ENCODE measurements around the gene CASP9.
A peak's percentile ranks its signal among the peaks of the same experiment; 100 is the strongest.

CASP9 gene

DNA sequence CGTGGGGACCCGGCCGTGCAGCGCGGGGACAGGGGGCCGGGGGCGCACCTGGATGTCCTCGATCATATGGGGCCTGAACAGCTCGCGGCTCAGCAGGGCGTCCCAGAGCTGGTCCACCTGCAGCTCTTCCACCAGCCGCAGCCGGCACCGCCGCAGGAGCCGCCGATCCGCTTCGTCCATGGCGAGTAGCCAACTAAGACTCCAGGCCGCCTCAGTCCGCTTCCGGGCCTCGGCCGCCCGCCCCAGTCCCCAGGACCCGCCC lies at the start of gene CASP9:
CASP9 (minus strand) TSS at position 195 of the 262 bp plus-strand sequence; CDS start at position 180, 15 bp downstream.
- DNase-seq, result no peak
- intact Hi-C loops (cut with DNase I), result loop anchor here (2.0 kb wide), 1 partner anchor 93 kb away; the partner anchor contains the start of gene DDI2

DNA sequence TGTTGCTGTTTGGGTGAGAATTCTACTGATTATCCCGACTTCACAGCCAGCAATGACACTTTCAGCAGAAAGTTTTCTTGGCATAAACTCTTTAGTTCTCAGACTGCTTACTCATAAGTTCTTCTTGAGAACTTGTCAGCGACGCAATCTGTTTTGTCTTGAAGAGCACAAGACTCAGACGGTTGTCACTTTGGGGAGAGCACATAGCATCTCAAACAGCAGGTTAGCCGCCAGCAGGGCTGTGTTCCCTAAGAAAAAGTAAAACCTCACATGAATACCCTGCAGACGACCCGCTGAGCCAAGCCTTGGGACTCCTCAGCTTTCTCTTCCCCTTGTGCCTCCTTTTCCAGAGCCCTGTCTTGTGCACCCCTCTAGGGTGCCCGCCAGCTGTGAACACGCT lies 49.5 kb upstream of the CASP9 start:
- peak in 5 of 42 donors; percentile 5 to 64 (median 27) for DNase-seq
- intact Hi-C loops (cut with DNase I), result no loop called here

DNA sequence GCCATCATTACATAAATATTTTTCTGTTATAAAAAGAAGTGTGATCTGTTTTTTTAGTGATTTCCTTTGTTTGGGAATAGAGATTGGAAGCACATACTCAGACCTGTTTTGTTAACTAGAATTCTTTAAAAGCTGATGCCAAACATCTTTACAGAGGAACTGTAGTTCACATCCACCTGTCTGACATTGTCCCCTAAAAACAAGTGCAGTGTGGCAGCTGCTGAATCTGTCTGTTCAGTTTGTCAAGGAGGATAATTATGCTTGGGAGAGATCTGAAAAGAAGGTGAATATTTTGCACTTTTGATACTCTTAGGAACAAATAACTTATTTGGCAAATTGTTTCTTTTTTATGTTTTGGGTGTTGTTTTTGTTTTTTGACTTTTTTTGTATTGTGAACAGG lies 47.3 kb upstream of the CASP9 start:
- no peak for DNase-seq
- intact Hi-C loops (cut with DNase I), result no loop called here

DNA sequence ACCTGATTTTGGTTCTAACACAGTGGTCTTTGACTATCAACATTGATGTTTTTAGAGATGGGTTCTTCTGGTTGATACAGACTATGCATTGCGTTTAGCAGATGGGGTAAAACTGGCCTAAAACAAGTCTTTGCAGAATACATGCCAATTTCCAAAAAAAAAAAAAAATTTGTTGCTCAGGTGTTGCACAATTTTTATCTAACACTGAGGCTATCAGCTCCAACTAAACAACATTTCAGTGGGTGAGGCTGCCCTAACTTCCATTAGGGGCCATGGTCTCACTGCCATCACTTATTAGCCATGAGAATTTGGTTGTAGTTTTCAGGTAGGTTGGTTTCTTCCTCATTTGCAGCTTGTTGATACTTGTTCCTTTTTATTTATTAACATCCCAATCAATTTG lies 46.8 kb upstream of the CASP9 start:
- intact Hi-C loops (cut with DNase I), result no loop called here

DNA sequence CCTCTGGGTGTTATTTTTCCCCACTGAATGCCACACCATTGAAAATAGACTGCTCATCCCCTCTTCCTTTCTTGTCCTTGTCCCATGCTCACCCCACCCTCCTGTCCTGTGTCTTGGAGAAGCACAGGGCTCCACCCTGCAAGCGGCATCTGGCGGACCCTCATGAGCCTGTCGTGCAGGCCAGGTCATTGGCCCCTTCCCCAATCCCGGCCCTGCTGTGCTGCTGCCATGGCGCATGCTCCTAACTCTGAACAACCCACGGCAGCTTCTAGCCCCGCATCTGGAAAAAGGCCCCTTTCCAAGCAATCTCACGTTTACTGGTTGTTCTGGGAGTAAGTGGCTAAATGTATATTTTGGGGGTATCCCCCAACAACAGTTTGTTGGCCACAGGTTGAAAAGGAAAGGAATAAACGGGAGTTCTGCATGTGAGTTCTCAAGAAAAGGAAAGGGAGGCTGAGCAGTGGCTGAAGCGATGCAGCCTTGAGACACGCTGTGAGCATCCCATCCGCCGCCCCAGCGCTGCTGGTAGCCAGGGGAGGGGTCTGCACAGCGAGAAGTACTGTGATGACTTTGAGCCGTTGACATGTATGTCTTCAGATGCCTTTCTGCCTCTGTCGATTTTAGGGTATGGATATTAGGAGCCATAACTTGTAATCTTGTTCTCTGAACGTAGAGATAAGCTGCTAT lies 44.5 kb upstream of the CASP9 start:
- intact Hi-C loops (cut with DNase I), result no loop called here
- DNase-seq, result no peak

More for the DNA sequence above, 46.8 kb upstream of the CASP9 start:
- DNase-seq, result no peak

DNA sequence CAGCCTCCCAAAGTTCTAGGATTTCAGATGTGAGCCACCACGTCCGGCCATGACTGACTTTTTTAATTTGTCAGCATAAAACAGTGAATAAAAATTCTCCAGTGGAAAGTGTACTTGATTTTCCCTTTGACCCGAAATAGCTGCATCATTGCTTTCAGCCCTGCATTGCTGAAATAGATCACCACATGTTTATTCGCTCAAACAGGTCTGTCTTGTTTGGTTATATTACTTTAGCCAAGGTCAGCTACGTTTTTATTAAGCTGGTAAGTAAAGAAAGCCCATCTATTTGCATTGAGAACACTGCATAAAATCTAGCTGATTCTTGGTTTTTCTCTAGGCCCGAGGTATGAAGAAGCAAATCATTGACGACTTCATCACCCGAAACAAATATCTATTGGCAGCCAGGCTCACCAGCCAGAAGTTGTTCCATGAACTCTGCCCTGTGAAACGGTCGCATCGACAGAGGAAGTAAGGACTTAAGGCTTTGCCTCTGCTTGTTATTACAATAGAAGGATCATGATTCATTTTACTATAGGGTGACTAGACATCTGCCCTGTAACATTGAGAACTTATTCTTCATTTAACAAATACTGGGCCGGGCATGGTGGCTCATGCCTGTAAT lies 35.3 kb upstream of the CASP9 start:
- DNase-seq, result no peak

DNA sequence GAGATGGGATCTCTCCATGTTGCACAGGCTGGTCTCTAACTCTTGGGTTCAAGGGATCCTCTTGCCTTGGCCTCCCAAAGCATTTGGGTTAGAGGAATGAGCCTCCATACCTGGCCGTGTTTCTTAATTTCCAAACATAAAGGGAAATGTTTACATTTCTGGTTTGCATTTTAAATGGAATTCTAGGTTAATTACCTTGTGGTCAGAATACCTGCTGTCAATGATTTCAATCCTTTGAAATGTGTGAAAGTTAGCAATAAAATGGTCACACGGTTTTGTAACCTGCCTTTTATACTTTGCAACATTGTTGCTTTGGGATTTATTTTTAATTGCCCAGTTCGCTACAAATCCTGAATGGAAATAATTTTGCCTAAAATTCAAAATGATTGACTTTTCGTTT lies 34.5 kb upstream of the CASP9 start:
- DNase-seq, result no peak
- intact Hi-C loops (cut with DNase I), result no loop called here

More for the DNA sequence above, 35.3 kb upstream of the CASP9 start:
- intact Hi-C loops (cut with DNase I), result no loop called here

DNA sequence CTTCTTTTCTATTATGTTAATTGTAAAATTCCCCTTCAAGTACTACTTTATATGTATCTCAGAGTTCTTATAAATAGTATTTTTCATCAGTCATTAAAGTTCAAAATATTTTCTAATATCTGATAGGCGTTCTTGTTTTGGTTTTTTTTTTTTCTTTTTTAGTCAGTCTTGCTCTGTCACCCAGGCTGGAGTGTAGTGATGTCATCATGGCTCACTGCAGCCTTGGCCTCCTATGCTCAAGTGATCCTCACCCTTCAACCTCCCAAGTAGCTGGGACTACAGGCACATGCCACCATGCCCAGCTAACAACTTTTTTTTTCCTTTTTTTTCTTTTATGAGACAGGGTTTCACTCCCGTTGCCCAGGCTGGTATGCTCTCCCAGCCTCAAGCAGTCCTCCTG lies 33.6 kb upstream of the CASP9 start:
- DNase-seq, result no peak

DNA sequence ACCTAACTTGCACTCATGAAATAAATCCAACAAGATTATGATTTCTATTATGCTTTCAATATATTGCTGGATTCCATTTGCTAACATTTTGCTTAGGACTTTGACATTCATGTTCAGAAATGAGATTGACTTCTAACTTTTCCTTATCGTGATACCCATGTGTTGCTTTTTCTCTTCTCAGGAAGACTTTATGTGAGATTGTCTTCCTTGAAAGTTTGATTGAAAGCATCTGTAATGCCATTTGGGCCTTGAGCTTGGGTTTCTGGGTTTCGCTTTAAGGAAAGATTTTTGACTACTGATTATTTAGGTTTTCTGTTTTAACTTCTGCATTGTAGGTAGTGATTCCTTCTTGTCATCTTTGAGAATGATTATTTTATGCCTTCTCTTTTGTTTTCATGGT lies 33.0 kb upstream of the CASP9 start:
- intact Hi-C loops (cut with DNase I), result no loop called here
- no peak for DNase-seq

More for the DNA sequence above, 33.6 kb upstream of the CASP9 start:
- intact Hi-C loops (cut with DNase I), result no loop called here

DNA sequence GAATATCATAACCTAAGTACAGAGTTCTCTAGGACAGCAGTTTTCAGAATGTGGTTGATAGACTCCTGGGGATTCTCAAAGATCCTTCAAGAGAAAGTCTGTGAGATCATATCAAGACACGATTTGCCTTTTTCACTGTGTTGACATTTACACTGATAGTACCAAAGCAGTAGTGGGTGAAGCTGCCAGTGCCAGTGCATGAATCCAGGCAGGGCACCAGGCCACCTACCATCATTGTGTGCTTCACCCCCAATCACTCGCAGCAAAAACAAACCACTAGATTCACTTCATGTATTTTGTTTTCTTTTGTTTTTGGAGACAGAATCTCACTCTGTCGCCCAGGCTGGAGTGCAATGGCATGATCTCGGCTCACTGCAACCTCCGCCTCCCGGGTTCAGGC lies 26.6 kb upstream of the CASP9 start:
- peak in 1 of 42 donors; percentile 22 for DNase-seq
- intact Hi-C loops (cut with DNase I), result no loop called here

DNA sequence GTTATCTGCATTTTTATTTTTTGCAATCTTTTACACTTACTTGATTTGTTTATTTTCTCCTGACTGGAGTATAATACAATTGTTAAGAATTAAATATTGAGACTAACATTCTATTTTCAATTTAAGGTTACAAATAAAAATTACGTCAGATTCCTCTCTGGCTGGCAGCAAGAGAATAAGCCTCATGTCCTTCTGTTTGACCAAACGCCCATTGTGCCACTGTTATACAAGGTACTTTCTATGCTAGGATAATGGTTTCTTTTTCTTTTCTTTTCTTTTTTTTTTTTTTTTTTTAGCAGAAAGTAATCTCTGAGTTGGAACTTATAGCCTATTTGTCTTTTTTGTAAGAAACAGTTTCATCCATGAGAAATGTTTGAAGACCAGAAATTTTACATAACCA lies 22.6 kb upstream of the CASP9 start:
- peak in 3 of 42 donors; percentile 29 to 35 (median 31) for DNase-seq
- intact Hi-C loops (cut with DNase I), result no loop called here

DNA sequence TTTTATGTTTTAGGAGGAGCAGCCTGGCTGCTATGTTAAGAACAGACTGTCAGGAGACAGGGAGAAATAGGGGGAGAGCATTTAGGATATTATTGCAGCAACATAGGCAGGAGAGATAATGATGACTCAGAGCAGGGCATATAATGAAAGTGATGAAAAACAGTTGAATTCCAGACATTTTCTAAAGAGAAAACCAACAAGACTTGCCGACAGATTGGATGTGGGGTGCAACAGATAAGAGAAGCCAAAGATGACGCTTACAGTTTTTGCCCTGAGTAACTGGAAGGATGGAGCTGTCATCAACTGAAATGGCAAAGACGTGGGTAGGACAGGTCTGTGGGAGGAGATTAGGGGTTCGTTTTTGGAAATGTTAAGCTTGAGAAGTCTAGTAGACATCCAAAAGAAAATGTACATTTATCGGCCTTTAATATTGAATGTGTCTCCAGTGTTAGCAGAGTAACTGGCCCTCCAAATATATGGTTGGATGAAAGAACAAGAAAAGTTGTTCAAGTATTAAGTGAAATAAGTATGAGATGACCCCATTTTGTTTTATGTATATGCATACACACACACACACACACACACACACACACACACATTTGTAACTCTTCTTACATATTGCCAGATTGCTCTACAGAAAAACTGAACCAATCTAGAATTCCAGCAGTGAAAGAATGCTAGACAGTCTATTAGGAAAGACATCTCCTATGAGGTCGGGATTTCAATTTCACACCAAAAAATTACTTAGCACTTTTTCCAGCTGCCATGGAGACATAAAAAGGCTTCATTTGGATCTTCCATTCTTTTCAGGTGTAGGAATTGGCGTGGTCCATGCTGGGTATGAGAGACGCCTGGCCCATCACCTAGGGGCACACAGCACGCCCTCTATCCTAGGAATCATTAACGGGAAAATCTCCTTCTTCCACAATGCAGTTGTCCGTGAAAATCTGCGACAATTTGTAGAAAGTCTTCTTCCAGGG lies 19.9 kb upstream of the CASP9 start:
- peak in 20 of 42 donors; percentile 18 to 81 (median 41) for DNase-seq
- intact Hi-C loops (cut with DNase I), result no loop called here

DNA sequence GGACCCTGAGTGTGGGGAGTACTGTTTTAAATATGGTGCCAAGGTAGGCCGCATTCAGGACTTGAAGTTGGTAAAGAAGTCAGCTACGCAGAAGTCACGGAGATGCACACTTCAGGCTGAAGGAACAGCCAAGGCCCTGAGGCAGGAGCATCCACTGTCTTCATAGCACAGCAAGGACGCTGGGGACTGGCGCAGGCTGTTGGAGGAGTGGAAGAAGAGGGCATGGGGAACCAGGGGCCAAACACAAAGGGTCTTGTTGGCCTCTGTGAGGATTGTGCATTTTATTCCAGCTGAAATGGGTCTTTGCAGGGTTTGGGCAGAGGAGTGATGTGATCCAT lies 19.2 kb upstream of the CASP9 start:
- intact Hi-C loops (cut with DNase I), result no loop called here
- peak in 4 of 42 donors; percentile 6 to 32 (median 20) for DNase-seq

DNA sequence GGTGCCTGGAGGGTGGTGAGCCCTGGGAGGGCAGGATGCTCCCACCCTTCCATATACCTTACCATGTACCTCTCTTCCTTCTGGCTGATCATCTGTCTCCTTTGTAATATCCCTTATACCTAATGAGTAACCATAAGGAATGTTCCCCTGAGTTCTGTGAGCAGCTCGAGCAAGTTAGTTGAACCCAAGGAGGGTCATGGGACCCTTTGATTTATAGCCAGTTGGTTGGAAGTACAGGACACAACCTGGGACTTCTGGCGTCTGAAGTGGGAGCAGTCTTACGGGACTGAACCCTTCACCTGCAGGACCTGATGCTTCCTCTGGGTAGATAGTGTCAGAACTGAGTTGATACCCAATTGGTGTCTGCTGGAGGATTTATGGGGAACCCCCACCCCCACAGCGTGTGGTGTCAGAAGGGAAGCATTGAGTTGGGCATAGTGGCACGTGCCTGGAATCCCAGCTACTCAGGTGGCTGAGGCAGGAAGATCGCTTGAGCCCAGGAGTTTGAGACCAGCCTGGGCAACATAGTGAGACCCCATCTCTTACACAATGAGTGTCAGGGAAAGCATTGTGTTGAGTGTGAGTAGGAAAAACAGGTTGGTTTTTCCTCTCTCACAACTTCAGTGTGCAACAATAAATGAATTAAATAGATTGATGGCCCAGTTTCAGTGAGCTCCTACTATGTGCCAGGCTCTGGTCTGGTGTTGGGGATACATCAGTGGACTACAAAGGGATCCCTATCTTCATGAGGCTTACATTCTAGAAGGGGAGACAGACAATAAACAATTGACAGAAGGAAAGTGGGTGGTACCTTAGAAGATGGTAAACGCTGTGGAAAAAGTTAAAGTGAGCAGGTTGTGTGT lies 18.6 kb upstream of the CASP9 start:
- intact Hi-C loops (cut with DNase I), result no loop called here
- peak in 1 of 42 donors; percentile 20 for DNase-seq

DNA sequence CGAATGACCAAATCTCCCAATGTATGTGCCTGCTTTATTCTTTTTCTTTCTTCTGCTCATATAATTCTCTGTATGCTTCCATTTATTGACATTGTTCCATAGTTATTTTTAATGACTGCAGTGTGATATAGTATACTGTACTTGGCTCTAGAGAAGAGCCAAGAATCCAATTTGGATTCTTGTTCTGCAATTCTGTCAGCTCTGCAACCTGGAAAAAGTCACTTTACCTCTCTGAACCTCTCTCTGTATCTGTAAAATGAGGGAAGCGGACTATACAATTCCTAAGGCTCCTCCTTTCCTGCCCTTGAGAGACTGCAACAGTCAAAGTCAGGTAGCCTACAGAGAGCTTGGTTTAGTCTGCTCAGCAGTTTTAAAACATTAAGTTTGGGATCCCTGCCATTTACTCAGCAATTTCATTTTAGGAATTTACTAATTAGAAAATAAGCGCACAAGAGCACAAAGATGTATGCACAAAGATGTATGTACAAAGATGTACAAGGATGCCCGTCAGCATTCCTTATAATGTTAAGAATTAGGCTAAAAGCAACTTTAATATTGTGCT lies 17.3 kb upstream of the CASP9 start:
- no peak for DNase-seq
- intact Hi-C loops (cut with DNase I), result no loop called here

DNA sequence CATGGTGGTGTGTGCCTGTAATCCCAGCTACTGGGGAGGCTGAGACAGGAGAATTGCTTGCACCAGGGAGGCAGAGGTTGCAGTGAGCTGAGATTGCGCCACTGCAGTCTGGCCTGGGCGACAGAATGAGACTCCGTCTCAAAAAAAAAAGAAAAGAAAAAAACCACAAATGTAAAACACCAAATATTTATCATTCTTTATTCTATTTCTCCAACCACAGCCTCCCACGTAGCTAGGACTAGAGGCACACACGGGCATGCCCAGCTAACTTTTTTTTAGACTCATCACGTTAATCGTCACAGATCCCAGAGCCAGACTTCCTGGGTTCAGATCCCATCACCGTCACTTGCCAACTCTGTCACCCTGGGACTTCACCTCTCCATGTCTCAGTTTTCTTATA lies 16.2 kb upstream of the CASP9 start:
- intact Hi-C loops (cut with DNase I), result no loop called here
- DNase-seq, result peak in 1 of 42 donors; percentile 16

DNA sequence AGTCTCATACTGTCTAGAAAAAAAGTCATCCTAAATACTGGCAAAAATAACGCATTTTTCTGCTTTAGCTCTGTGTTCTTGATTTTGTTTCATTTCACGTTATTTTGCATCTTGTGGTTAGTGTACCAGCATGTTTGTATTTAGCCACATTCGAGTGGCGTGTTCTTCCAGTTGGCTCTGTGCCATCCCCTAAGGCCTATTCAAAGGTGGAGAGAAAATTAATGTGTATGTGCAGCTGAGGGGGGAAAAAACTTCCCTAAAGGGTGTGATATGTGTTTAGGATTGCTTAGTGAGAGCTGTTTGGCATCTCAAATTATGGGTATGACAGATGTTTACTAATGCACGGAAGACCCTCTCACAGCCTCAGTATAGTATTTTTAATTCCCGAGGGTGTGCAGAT lies 14.8 kb upstream of the CASP9 start:
- intact Hi-C loops (cut with DNase I), result no loop called here
- DNase-seq, result peak in 1 of 42 donors; percentile 27

DNA sequence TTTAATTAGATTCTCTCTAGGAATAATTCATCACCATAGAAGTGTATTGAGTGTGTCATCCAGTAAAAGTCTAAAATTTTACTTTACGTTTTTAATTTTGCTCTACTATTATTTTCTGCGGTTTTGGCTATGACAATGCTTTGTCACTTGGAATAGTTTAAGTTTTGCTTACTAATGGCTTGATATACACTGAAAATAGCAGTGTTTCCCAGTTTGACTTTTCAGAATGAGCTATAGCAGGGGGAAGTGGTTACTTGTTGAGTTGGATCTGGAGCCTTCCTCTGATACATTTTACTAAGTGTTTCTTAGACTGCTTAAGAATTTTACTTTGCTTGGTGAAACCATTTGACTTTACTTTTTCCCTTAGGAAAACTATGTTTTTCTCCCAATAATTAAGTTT lies 7.7 kb upstream of the CASP9 start:
- no peak for DNase-seq
- intact Hi-C loops (cut with DNase I), result no loop called here

DNA sequence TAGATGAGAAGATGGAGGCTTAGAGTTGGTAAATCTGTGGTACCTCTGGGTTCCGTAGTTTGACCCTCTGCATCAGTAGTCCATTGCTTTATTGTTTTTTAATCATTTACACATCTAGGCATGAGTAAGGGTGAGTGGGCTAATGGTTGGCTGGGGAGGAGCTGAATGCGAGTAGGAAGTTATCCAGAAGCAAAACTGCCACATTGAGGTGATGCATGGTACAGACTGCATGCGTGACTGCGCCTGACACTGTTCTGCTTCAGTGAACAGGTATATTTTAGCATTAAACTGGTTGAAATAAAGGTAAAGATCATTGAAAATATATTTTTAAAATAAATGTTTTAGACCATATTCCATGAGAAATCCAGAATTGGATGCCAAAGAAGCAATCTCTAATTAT lies 7.0 kb upstream of the CASP9 start:
- intact Hi-C loops (cut with DNase I), result no loop called here
- peak in 7 of 42 donors; percentile 15 to 54 (median 38) for DNase-seq
